ENCODE results near the gene GOLGA2. TPM values are rescaled to one million over a fixed set of nuclear protein-coding genes. Genes with fewer than 3 reads are reported as not detected.

GOLGA2 gene
- total and polyA plus RNA-seq, 2 donors: 18.3 to 45.0 TPM

- no peaks in the 10 kb centered on the region for H3K9me3 ChIP-seq (ENCODE audit: control insufficient read depth in 2 of 2, insufficient read depth in 1 of 2, low read length in 1 of 2)
- H3K27ac ChIP-seq (ENCODE audit: low read depth in 1 of 2, low read length in 1 of 2): no peak overlapping the region
- no peak overlapping the region for H3K4me3 ChIP-seq (ENCODE audit: low read length in 2 of 2)
- no peaks in the 10 kb centered on the region for H3K36me3 ChIP-seq (ENCODE audit: control insufficient read depth in 2 of 2, insufficient read depth in 2 of 2, low read length in 1 of 2)
- H3K4me1 ChIP-seq (ENCODE audit: control insufficient read depth in 2 of 2, insufficient read depth in 2 of 2, low read length in 2 of 2): peaks cover 0 to 2% of the 10 kb centered on the region in 2 donors
- no peak for DNase-seq (ENCODE audit: low read depth in 6 of 9, low spot score in 9 of 9)
- peaks cover under 1 to 17% of the 10 kb centered on the region in 2 donors for H3K27me3 ChIP-seq (ENCODE audit: control insufficient read depth in 2 of 2, insufficient read depth in 1 of 2, low read length in 1 of 2)
- 90% methylated on average over 12 of the region's 12 CpGs for WGBS
Measured at GRCh38 chr9:128211186-128211980, 64.4 kb downstream of the GOLGA2 start.

DNA sequence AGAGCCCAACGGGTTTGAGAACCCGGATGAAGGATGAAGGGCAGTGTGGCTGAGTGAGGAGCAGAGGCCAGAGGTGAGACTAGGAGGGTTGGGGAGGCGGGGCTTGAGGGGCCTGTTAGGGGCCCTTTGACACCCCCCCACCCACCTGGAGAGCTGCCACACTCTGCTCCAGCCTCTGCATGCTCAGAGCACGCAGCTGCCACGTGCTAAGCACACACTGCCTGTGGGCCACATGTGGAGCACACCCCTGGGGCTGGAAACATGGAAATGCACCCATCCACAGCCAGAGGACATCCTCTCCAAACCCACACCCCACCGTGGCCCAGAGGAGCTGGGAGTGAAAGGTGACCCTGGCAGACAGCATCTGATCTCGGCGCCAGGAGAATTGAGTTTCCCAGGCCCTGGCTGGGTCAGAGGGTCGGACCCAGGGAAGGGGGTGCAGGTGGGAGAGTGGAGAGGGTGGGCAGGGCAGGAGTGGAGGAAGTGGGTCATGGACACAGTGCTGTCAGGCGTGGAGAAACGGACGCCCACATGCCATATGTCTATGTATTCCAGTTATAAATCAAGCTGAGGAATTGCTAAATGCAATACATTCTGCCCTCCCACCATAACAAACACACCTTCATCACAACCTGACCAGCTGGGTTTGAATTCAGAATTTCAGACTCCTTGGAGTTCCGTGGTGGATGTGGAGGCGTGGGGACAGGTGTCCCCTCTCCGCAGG, 66.7 kb downstream of the GOLGA2 start:
- no peak overlapping the region for H3K4me3 ChIP-seq (ENCODE audit: low read length in 2 of 2)
- 91% methylated on average over 15 of the region's 15 CpGs for WGBS
- peaks cover 0 to 3% of the 10 kb centered on the region in 2 donors for H3K4me1 ChIP-seq (ENCODE audit: control insufficient read depth in 2 of 2, insufficient read depth in 2 of 2, low read length in 2 of 2)
- H3K36me3 ChIP-seq (ENCODE audit: control insufficient read depth in 2 of 2, insufficient read depth in 2 of 2, low read length in 1 of 2): no peaks in the 10 kb centered on the region
- peaks cover 0 to 3% of the 10 kb centered on the region in 2 donors for H3K9me3 ChIP-seq (ENCODE audit: control insufficient read depth in 2 of 2, insufficient read depth in 1 of 2, low read length in 1 of 2)
- H3K27me3 ChIP-seq (ENCODE audit: control insufficient read depth in 2 of 2, insufficient read depth in 1 of 2, low read length in 1 of 2): peaks cover 17 to 39% of the 10 kb centered on the region in 2 donors
- no peak overlapping the region for H3K27ac ChIP-seq (ENCODE audit: low read depth in 1 of 2, low read length in 1 of 2)
- no peak for DNase-seq (ENCODE audit: low read depth in 6 of 9, low spot score in 9 of 9)

DNA sequence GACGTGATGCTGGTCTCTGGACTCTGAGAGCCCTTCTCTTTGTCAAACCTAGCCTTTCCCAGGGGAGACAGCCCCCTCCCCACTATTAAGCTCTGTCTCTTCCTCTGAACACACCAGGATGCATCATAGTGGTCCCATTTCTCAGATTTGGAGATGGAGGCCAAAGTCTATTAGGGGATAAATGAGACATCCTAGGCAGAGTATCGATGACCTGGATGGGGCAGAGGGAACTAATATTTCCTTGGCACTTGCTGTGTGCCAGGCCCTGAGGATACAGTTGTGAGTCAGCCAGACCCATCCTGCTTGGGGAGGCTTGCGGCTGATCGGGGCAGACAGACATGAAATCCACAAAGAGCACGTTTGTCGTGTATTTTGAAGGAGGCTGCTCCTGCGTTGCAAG, 67.4 kb downstream of the GOLGA2 start:
- Histone ChIP-seq H3K36me3 (ENCODE audit: control insufficient read depth in 2 of 2, insufficient read depth in 2 of 2, low read length in 1 of 2) (no peaks in the 10 kb centered on the region), H3K27ac (ENCODE audit: low read depth in 1 of 2, low read length in 1 of 2) (no peak overlapping the region), H3K9me3 (ENCODE audit: control insufficient read depth in 2 of 2, insufficient read depth in 1 of 2, low read length in 1 of 2) (peaks cover 0 to 7% of the 10 kb centered on the region in 2 donors), H3K4me1 (ENCODE audit: control insufficient read depth in 2 of 2, insufficient read depth in 2 of 2, low read length in 2 of 2) (peaks cover 5 to 8% of the 10 kb centered on the region in 2 donors), H3K4me3 (ENCODE audit: low read length in 2 of 2) (no peak overlapping the region), H3K27me3 (ENCODE audit: control insufficient read depth in 2 of 2, insufficient read depth in 1 of 2, low read length in 1 of 2) (peaks cover 24 to 47% of the 10 kb centered on the region in 2 donors)
- 97% methylated on average over 7 of the region's 7 CpGs for WGBS
- no peak for DNase-seq (ENCODE audit: low read depth in 6 of 9, low spot score in 9 of 9)

GRCh38 chr9:128206916-128207910, 68.6 kb downstream of the GOLGA2 start:
- peaks cover 5 to 13% of the 10 kb centered on the region in 2 donors for H3K4me1 ChIP-seq (ENCODE audit: control insufficient read depth in 2 of 2, insufficient read depth in 2 of 2, low read length in 2 of 2)
- peaks cover 24 to 47% of the 10 kb centered on the region in 2 donors for H3K27me3 ChIP-seq (ENCODE audit: control insufficient read depth in 2 of 2, insufficient read depth in 1 of 2, low read length in 1 of 2)

GRCh38 chr9:128206484-128206883, 69.3 kb downstream of the GOLGA2 start:
- no peak overlapping the region for H3K27ac ChIP-seq (ENCODE audit: low read depth in 1 of 2, low read length in 1 of 2)
- peaks cover 5 to 13% of the 10 kb centered on the region in 2 donors for H3K4me1 ChIP-seq (ENCODE audit: control insufficient read depth in 2 of 2, insufficient read depth in 2 of 2, low read length in 2 of 2)
- H3K9me3 ChIP-seq (ENCODE audit: control insufficient read depth in 2 of 2, insufficient read depth in 1 of 2, low read length in 1 of 2): peaks cover 0 to 7% of the 10 kb centered on the region in 2 donors
- H3K27me3 ChIP-seq (ENCODE audit: control insufficient read depth in 2 of 2, insufficient read depth in 1 of 2, low read length in 1 of 2): peaks cover 24 to 42% of the 10 kb centered on the region in 2 donors
- no peak overlapping the region for H3K4me3 ChIP-seq (ENCODE audit: low read length in 2 of 2)
- WGBS: 96% methylated on average over 3 of the region's 3 CpGs
- no peak for DNase-seq (ENCODE audit: low read depth in 6 of 9, low spot score in 9 of 9)
- no peaks in the 10 kb centered on the region for H3K36me3 ChIP-seq (ENCODE audit: control insufficient read depth in 2 of 2, insufficient read depth in 2 of 2, low read length in 1 of 2)

More at GRCh38 chr9:128206916-128207910, 68.6 kb downstream of the GOLGA2 start:
- Histone ChIP-seq H3K4me3 (ENCODE audit: low read length in 2 of 2) (no peak overlapping the region), H3K9me3 (ENCODE audit: control insufficient read depth in 2 of 2, insufficient read depth in 1 of 2, low read length in 1 of 2) (peaks cover 0 to 7% of the 10 kb centered on the region in 2 donors), H3K36me3 (ENCODE audit: control insufficient read depth in 2 of 2, insufficient read depth in 2 of 2, low read length in 1 of 2) (no peaks in the 10 kb centered on the region), H3K27ac (ENCODE audit: low read depth in 1 of 2, low read length in 1 of 2) (no peak overlapping the region)
- DNase-seq (ENCODE audit: low read depth in 6 of 9, low spot score in 9 of 9): no peak
- WGBS: 95% methylated on average over 15 of the region's 15 CpGs

Other genes with a start within 250 kb of the GOLGA2 start
- gene NAIF1, start 208.7 kb downstream of the GOLGA2 start, total RNA-seq: 10.9 TPM
- 11.5 TPM for gene NAIF1, start 208.7 kb downstream of the GOLGA2 start, polyA plus RNA-seq
- 13.4 TPM for gene SLC25A25, start 207.8 kb downstream of the GOLGA2 start, total RNA-seq
- 12.3 TPM for gene SLC25A25, start 207.8 kb downstream of the GOLGA2 start, polyA plus RNA-seq
- 51.6 TPM for gene PTGES2, start 148.3 kb downstream of the GOLGA2 start, total RNA-seq
- 39.3 TPM for gene PTGES2, start 148.3 kb downstream of the GOLGA2 start, polyA plus RNA-seq
- 3.4 TPM for gene LCN2, start 126.6 kb downstream of the GOLGA2 start, total RNA-seq
- gene LCN2, start 126.6 kb downstream of the GOLGA2 start, polyA plus RNA-seq: 31.9 TPM
- 134 TPM for gene BBLN, start 115.7 kb downstream of the GOLGA2 start, total RNA-seq
- gene BBLN, start 115.7 kb downstream of the GOLGA2 start, polyA plus RNA-seq: 162 TPM
- 25.4 TPM for gene CIZ1, start 84.4 kb downstream of the GOLGA2 start, total RNA-seq
- gene CIZ1, start 84.4 kb downstream of the GOLGA2 start, polyA plus RNA-seq: 36.5 TPM
- gene DNM1, start 72.6 kb downstream of the GOLGA2 start, total RNA-seq: 0.94 TPM
- gene DNM1, start 72.6 kb downstream of the GOLGA2 start, polyA plus RNA-seq: 4.5 TPM
- 25.9 TPM for gene SWI5, start 269 bp upstream of the GOLGA2 start, total RNA-seq
- gene SWI5, start 269 bp upstream of the GOLGA2 start, polyA plus RNA-seq: 26.3 TPM
- gene TRUB2, start 46.4 kb upstream of the GOLGA2 start, total RNA-seq: 20.3 TPM
- 14.9 TPM for gene TRUB2, start 46.4 kb upstream of the GOLGA2 start, polyA plus RNA-seq
- 27.9 TPM for gene COQ4, start 46.8 kb upstream of the GOLGA2 start, total RNA-seq
- gene COQ4, start 46.8 kb upstream of the GOLGA2 start, polyA plus RNA-seq: 61.7 TPM
- 6.7 TPM for gene SLC27A4, start 64.5 kb upstream of the GOLGA2 start, total RNA-seq
- 20.7 TPM for gene SLC27A4, start 64.5 kb upstream of the GOLGA2 start, polyA plus RNA-seq
- gene URM1, start 95.4 kb upstream of the GOLGA2 start, total RNA-seq: 46.7 TPM
- 37.9 TPM for gene URM1, start 95.4 kb upstream of the GOLGA2 start, polyA plus RNA-seq
- gene CERCAM, start 144.8 kb upstream of the GOLGA2 start, total RNA-seq: 2.3 TPM
- gene CERCAM, start 144.8 kb upstream of the GOLGA2 start, polyA plus RNA-seq: 3.1 TPM
- 34.4 TPM for gene ODF2, start 180.0 kb upstream of the GOLGA2 start, total RNA-seq
- gene ODF2, start 180.0 kb upstream of the GOLGA2 start, polyA plus RNA-seq: 22.7 TPM
- 36.8 TPM for gene GLE1, start 228.7 kb upstream of the GOLGA2 start, total RNA-seq
- gene GLE1, start 228.7 kb upstream of the GOLGA2 start, polyA plus RNA-seq: 23.7 TPM